PFSK-1 (cell line): ENCODE measurements around the gene DCAF15.

Experiments
- POLR2AphosphoS5 ChIP-seq: IDR thresholded peaks from 2 replicates; pipeline ENCODE4 v1.6.1; 2012; ENCODE audit warnings: low read depth, mild to moderate bottlenecking, control low read depth, low read length, moderate library complexity
- SIN3A ChIP-seq: IDR thresholded peaks from 2 replicates; pipeline ENCODE4 v1.6.1; 2012; ENCODE audit warnings: mild to moderate bottlenecking, low read length, moderate library complexity, borderline replicate concordance; ENCODE audit not compliant: insufficient read depth
- TAF1 ChIP-seq: IDR thresholded peaks from 2 replicates; pipeline ENCODE4 v1.6.1; 2012; ENCODE audit warnings: low read length, control low read depth, borderline replicate concordance; ENCODE audit not compliant: insufficient read depth

GRCh38 chr19:14002571-14003250 lies 50.4 kb downstream of the DCAF15 start:
- TF ChIP-seq SIN3A (no peak), POLR2AphosphoS5 (no peak), TAF1 (no peak)
